ENCODE data around the gene APOL4.
"Not testable (repeated sequence)": the region's sequence is repeated elsewhere in the genome, so short reads cannot be mapped to it uniquely, and the experiment has no call there.

GRCh38 chr22:36187862-36188261 lies 13.7 kb downstream of the APOL4 start:
- TF ChIP-seq, protein P1, sequence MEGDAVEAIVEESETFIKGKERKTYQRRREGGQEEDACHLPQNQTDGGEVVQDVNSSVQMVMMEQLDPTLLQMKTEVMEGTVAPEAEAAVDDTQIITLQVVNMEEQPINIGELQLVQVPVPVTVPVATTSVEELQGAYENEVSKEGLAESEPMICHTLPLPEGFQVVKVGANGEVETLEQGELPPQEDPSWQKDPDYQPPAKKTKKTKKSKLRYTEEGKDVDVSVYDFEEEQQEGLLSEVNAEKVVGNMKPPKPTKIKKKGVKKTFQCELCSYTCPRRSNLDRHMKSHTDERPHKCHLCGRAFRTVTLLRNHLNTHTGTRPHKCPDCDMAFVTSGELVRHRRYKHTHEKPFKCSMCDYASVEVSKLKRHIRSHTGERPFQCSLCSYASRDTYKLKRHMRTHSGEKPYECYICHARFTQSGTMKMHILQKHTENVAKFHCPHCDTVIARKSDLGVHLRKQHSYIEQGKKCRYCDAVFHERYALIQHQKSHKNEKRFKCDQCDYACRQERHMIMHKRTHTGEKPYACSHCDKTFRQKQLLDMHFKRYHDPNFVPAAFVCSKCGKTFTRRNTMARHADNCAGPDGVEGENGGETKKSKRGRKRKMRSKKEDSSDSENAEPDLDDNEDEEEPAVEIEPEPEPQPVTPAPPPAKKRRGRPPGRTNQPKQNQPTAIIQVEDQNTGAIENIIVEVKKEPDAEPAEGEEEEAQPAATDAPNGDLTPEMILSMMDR (IDR thresholded peaks at IDR 0.05; ENCODE audit: low read length) = not testable (repeated sequence)
- TF ChIP-seq EZH2 (IDR thresholded peaks at IDR 0.05; ENCODE audit: borderline replicate concordance, low read length) = not testable (repeated sequence)

All from OCI-LY1 (cell line).